Putamen (tissue), 1 donor: ENCODE measurements around the gene ADAMTSL4.
"Not testable (repeated sequence)": the region's sequence is repeated elsewhere in the genome, so short reads cannot be mapped to it uniquely, and the experiment has no call there.

Experiments
- DNase-seq: peaks from one replicate; pipeline ENCODE4 v3.0.0-alpha.2; 2016; ENCODE audit warnings: low spot score

Gene ADAMTSL4

GRCh38 chr1:150567717-150568593 lies 18.7 kb downstream of the ADAMTSL4 start:
- peak; percentile 63 for DNase-seq

GRCh38 chr1:150568594-150568966 lies 19.4 kb downstream of the ADAMTSL4 start:
- no peak for DNase-seq

DNA sequence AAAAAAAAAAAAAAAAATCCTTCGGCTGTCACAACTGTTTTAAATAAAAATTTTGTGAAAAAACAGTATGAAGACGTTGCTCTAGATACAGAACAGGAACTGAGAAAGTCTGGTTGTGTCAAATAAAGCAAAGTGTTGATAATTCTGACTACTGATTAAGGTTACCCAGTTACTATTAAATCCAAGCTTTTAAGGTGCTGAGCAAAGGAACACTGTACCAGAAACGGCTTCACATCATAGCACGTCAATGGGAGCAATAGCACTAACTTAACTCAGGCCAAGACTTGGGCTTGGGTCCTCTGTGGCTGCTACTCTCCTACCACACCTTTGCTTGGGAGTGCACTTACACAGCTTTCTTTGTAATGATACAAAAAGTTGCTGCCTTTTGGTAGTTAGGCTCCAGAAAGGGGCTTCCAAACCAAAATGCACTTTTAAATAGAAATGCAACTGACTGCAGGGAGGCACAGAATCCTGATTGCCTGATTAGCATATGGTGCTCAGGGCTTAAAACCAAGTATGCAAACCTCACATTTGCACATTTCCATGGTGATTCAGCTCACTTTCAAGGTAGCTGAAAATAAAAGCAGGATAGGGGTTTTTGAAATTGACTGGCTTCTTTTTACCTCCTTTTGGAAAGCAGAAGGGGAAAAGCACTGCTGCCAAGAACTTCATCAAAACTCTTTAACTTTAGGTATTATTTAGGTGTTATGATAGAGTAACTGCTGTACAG lies 23.9 kb downstream of the ADAMTSL4 start:
- DNase-seq, result no peak

DNA sequence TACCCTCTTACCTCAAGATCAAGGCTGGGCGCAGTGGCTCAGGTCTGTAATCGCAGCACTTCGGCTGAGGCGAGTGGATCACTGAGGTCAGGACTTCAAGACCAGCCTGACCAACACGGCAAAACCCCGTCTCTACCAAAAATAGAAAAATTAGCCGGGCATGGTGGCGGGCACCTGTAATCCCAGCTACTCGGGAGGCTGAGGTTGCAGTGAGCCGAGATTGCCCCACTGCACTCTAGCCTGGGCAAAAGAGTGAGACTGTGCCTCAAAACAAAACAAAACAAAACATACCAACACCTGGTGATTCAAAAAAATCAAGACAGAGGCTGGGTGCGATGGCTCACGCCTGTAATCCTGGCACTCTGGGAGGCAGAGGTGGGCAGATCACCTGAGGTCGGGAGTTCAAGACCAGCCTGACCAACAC lies 24.5 kb downstream of the ADAMTSL4 start:
- DNase-seq, result not testable (repeated sequence)

DNA sequence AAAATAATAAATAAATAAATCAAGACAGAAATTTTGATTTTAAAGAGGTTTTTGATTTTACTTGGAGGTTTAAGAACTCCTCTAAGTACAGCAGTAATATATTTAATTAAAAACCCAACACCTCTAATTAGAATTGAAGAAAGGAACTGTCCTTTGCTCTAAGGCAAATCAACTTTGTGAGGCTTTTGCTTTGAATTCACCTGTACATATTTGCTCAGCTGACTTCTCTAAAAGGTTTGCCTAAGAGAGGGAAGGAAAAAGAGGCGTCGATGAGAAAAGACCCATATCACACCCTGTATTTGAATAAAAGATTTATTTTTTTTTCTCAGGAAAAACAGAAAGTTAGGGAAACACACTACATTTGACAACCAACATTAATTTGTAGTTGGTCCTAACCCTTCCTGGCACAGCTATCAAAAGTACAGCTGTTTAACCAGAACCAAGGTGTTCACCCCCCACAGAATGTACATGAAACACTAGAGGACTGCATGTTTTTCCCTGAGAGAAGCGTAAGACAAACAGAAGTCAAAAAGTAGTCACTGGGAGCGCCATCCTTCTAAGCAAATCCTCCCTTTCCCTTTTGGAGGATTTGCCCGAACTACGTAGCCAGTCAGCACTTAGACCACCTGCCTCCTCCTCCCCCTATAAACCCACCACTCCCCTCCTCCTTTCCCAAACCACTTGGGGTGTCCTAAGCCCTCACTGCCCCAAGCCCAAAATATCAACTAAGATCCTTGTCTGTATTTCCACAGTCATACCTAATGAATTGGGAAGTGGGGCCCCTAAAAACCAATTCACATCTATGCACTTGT lies 25.3 kb downstream of the ADAMTSL4 start:
- DNase-seq, result no peak

GRCh38 chr1:150575072-150575489 lies 25.9 kb downstream of the ADAMTSL4 start:
- DNase-seq, result no peak

DNA sequence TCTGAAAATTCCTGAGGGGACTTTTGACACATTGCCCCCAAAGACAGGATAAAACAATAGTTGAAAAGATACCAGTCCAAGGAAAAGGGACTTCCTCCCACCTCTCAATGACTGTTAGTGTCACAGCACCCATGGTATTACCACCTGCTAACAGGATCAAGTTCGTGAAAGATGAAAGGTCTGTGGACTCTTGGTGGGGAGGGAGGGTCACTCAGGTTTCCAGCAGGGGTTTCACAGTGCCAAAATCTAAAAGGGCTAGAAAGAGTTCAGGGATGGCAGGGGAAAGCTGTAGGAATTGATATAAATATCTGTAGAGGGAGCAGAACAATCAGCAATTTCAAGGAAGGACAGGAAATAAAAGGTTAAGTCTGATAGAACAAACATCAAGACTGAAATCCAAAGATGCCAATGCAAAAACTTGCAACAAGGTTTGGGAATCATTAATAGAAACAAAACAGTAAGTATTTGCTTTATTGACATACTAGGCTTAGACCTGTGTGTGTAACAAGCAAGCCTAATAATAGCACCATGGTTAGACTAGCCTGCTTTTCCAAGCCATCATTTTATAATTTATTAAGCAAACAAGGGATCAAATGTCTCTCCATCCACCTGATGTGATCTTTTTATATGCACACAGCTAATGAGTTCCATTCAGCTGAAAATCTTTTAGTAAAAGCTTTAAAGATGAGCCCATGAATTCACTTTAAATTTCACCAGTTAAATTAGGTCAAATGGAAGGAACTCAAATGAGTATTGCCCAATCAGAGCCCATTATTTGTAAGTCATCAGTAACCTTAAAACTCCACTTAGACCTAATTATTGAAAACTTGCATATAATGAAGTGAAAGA lies 26.5 kb downstream of the ADAMTSL4 start:
- no peak for DNase-seq

DNA sequence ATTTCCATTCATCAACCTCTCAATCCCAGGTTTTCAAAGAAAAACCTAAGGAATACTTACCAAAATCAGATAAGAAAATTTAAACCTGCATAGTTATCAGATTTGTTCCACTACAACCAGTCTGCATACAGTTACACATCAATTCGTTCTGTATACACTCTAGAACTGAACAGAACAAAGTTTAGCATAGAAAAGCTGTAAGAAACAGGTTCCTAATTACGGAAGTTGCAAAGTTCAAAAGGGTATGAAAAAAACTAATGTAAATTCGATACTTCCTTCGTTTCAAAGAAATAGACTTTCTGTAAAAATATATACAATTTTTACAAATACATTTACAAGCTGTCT lies 27.1 kb downstream of the ADAMTSL4 start:
- no peak for DNase-seq

GRCh38 chr1:150576794-150577556 lies 27.8 kb downstream of the ADAMTSL4 start:
- no peak for DNase-seq

- DNase-seq, result no peak
Observed at GRCh38 chr1:150577557-150578271, 28.5 kb downstream of the ADAMTSL4 start.

DNA sequence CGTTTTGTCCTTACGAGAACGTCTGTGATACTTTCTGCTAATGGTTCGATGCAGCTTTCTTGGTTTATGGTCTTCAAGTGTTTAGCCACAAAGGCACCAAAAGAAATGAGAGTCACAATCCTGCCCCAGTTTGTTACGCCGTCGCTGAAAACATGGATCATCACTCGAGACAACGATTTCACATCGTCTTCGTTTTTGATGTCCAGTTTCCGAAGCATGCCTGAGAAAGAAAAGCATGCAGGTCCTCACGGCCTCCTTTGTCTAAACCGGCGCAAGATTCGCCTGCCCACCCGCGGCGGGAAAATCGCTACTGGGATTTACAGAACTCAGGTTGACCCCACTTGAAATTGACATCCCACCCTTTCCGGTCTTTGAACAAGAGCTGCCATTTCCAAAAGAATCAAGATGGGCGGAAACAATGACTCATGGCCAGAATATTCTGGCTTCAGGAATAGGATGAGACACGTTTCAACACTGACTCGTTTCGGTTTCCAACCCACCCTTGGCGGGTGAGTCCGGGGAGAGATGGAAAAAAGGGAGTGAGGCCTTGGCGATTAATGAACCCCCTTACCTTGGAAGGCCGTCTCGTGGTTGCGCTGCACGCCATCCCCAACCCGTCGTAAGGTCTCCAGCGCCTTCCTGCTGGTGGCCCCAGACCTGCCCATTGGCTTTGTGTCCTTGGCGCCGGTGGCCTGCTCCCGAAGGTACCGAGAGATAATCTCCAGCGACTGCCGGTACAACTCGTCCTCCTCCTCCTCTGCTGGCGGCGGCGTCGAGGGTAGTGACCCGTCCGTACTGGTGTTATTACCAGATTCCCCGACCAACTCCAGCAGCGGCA lies 29.3 kb downstream of the ADAMTSL4 start:
- peak; percentile 46 for DNase-seq

DNA sequence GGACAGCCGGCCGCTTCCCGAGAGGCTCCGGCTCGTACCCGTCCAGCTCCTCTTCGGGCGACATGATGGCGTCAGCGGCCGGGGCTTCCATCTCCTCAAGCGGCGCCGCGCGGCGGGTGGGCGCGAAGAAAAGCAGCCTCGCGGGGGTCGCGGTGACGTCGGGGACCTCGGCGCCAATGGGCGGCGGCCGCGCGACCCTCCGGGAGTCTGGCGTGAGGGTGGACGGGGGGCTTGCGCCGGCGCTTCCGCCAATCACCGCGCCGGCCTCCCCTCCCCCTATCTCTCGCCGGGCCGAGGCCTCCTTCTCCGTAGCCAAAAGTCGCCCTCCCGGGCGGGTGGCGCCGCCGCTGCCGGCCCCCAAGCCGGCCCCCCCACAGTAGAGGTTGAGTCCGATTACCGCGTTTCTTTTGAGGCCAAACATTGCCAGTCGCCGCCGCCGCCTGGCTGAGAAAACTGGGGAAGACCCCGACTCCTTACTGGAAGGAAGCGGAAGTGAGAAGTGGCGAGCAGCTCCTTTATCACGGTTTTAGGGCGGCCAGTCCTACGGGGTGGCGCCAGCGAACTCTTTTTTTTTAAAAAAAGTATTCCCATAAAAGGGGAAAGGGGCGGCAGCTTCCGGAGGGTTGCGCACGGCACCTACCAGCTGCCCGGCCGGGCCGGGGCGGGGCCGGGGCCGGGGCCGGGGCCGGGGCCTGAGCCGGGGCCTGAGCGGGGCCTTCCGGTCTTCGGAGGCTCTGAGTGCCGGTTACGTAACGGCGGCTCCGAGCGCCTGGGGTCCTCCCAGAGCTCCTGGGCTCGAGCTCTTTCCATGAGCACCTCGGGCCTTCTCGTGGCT lies 30.1 kb downstream of the ADAMTSL4 start, which contains the start of gene MCL1:
MCL1 (minus strand) TSS at position 501 of the 835 bp plus-strand sequence; CDS start at position 421, 80 bp downstream.
- peak; percentile 96 for DNase-seq

DNA sequence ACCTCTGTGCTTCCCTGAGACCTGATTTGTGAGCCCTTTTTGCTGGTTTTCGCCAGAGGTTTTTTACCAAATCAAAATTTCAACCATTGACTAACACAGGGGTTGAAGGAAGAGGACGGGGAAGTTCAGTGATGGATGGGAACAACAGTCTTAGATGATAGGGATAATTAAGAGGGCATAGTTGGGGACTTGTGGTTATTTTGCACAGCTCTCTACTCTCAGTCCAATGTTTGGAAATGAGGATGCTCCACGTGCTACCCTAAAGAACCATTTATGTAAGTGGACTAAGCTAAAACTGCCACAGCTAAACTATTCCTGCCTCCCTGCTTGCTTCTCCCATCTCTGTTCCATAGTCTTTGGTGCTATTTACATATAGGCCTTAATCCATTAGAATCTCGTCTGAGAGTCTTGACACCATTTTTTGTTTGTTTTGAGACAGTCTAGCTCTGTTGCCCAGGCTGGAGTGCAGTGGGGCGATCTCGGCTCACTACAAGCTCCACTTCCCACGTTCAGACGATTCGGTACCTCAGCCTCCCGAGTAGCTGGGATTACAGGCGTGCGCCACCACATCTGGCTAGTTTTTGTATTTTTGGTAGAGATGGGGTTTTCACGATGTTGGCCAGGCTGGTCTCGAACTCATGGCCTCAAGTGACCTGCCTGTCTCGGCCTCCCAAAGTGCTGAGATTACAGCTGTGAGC lies 30.9 kb downstream of the ADAMTSL4 start:
- no peak for DNase-seq

- DNase-seq, result not testable (repeated sequence)
Observed at GRCh38 chr1:150580966-150581365, 31.8 kb downstream of the ADAMTSL4 start.

DNA sequence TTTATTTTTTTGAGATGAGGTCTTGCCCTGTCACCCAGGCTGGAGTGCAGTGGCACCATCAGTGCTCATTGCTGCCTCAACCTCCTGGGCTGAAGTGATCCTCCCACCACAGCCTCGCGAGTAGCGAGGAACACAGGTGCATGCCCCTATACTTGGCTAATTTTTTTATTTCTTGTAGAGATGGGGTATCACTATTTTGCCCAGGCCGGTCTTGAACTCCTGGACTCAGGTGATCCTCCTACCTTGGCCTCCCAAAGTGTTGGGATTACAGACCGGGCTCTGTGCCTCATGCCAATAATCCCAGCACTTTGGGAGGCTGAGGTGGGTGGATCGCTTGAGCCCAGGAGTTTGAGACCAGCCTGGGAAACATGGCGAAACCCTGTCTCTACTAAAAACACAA lies 32.2 kb downstream of the ADAMTSL4 start:
- not testable (repeated sequence) for DNase-seq

DNA sequence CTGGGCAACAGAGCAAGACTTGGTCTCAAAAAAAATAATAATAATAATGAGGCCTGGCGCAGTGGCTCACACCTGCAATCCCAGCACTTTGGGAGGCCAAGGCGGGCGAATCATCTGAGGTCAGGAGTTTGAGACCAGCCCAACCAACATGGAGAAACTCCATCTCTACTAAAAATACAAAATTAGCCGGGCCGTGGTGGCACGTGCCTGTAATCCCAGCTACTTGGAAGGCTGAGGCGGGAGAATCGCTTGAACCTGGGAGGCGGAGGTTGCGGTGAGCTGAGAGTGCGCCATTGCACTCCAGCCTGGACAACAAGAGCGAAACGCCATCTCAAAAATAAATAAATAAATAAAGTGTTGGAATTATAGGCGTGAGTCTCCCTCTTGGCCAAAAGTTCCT lies 32.8 kb downstream of the ADAMTSL4 start:
- not testable (repeated sequence) for DNase-seq

- DNase-seq, result no peak
Observed at GRCh38 chr1:150582371-150582770, 33.2 kb downstream of the ADAMTSL4 start.
